Upper lobe of right lung (tissue), 1 donor: ENCODE measurements around the gene WFS1. TPM values are rescaled to one million over a fixed set of nuclear protein-coding genes. Genes with fewer than 3 reads are reported as not detected.

Experiments
- ATAC-seq: fragments of 200-7000 bp; cut with Tn5 transposase; one replicate; pipeline ENCODE4 v1.9.1; 2020; ENCODE audit warnings: mild to moderate bottlenecking, moderate library complexity
- DNase-seq: peaks from one replicate; pipeline ENCODE4 v3.0.0-alpha.2; 2020
- H3K27ac ChIP-seq: fragments of 200-600 bp; one replicate; pipeline ENCODE4 v1.8.0; 2022
- H3K27me3 ChIP-seq: fragments of 200-600 bp; one replicate; pipeline ENCODE4 v1.8.0; 2022; ENCODE audit warnings: mild to moderate bottlenecking
- H3K36me3 ChIP-seq: fragments of 200-600 bp; one replicate; pipeline ENCODE4 v1.8.0; 2022
- H3K4me1 ChIP-seq: fragments of 200-600 bp; one replicate; pipeline ENCODE4 v1.8.0; 2022
- H3K4me3 ChIP-seq: fragments of 200-600 bp; one replicate; pipeline ENCODE4 v1.8.0; 2022; ENCODE audit warnings: mild to moderate bottlenecking
- H3K9me3 ChIP-seq: fragments of 200-600 bp; one replicate; pipeline ENCODE4 v1.8.0; 2022
- intact Hi-C: fragments of 100-400 bp; cut with DNase I; formaldehyde crosslinking; loops from one replicate; pipeline ENCODE4 v1.11.0; 2022
- total RNA-seq: library from RNA; stranded (reverse); fragmentation: NEBNext Ultra II Directional; extraction: Animal tissue kit (Norgen Biotek cat#: 25700); gene quantifications from one replicate; pipeline ENCODE4 v1.2.1, GENCODE V29; 2021
- TF ChIP-seq, protein P1 (sequence below): fragments of 200-600 bp; IDR thresholded peaks from one replicate; pipeline ENCODE4 v1.8.0; 2022; ENCODE audit warnings: antibody characterized with exemption
- donor health status: DM: no; HTN: yes; CAD: no; lungs with severe emphysema.

WFS1 gene
- total RNA-seq, 1 donor from 2014 or later = 110 TPM

DNA sequence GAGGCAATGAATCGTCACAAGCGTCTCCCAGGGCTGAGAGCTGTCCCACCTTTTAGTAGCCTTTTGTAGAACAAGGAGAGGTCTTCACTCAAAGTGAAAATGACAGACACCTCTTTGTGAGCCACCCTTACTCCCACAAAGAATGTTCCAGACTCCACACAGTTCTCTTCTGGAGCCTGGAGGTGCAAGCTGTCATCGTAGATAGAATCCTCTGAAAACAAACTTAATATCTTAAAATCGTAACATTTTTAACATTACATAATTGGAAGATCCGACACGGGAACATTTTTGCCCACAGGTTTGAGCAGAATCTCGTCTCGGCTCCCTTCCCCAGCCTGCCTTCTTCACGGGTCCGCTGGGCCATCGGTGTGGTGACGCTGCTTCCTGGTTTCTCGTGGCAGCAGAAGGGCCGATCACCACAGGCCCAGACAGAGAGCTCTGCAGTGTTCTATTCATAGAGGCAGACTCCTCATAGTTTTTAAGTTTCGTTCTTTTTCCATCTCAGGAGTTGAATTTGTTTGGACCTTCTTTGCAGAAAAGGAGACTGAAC lies 27.7 kb downstream of the WFS1 start:
- no peaks in the 10 kb centered on the region for H3K9me3 ChIP-seq
- intact Hi-C loops = no loop called here
- peaks cover 48% of the 10 kb centered on the region for H3K36me3 ChIP-seq
- no peak overlapping the region for H3K4me3 ChIP-seq
- no peak overlapping the region for H3K27ac ChIP-seq
- no peaks in the 10 kb centered on the region for H3K4me1 ChIP-seq
- H3K27me3 ChIP-seq = no peaks in the 10 kb centered on the region
- no peak for ATAC-seq
- no peak for DNase-seq
- TF ChIP-seq, protein P1, sequence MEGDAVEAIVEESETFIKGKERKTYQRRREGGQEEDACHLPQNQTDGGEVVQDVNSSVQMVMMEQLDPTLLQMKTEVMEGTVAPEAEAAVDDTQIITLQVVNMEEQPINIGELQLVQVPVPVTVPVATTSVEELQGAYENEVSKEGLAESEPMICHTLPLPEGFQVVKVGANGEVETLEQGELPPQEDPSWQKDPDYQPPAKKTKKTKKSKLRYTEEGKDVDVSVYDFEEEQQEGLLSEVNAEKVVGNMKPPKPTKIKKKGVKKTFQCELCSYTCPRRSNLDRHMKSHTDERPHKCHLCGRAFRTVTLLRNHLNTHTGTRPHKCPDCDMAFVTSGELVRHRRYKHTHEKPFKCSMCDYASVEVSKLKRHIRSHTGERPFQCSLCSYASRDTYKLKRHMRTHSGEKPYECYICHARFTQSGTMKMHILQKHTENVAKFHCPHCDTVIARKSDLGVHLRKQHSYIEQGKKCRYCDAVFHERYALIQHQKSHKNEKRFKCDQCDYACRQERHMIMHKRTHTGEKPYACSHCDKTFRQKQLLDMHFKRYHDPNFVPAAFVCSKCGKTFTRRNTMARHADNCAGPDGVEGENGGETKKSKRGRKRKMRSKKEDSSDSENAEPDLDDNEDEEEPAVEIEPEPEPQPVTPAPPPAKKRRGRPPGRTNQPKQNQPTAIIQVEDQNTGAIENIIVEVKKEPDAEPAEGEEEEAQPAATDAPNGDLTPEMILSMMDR = no peak

DNA sequence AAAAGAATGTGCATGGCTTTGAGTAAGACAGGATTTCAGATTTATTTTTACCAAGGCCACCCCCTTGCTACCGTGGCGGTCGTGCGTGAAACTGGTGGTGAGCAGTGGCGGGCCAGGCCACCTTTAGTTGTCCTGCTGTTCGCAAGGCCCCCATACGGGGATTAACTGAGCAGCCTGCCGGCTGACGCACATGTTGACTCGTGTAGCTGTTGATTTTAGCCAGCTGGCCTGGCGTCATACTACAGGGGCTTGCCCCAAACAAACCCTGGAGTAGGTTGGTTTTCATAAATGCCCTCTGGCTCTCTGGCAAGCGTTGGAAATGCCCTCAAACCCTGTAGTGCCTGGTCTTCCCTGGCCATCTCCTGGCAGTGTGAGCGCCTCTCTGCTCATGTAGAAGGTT lies 28.4 kb downstream of the WFS1 start:
- DNase-seq (no peak), ATAC-seq (no peak)
- Histone ChIP-seq H3K4me1 (no peaks in the 10 kb centered on the region), H3K4me3 (no peak overlapping the region), H3K27me3 (no peaks in the 10 kb centered on the region), H3K27ac (no peak overlapping the region), H3K9me3 (no peaks in the 10 kb centered on the region), H3K36me3 (peaks cover 55% of the 10 kb centered on the region)
- intact Hi-C loops = no loop called here
- TF ChIP-seq, protein P1 = no peak

DNA sequence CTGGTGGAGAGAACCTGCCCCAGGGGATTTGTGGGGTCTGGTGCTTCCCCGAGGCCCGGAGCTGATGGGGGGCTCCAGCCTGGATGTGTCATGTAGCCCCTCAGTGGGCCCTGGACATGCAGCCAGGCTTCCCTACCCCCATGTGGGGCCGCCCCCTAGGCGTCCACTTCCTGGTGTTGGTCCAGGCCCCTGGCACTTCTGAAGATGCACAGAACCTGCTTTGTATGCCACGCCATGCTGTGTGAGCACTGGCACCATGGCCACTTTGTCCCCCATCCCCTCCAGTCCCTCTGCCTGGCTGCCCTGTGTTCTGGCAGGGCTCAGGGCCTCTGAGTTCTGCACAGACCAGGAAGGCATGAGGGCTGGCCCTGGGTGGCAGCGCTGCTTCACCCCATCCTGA lies 29.2 kb downstream of the WFS1 start:
- no peak for DNase-seq
- Histone ChIP-seq H3K27me3 (no peaks in the 10 kb centered on the region), H3K27ac (no peak overlapping the region), H3K4me1 (no peaks in the 10 kb centered on the region), H3K9me3 (no peaks in the 10 kb centered on the region), H3K4me3 (no peak overlapping the region), H3K36me3 (peaks cover 58% of the 10 kb centered on the region)
- TF ChIP-seq, protein P1 = no peak
- ATAC-seq = no peak
- intact Hi-C loops = no loop called here

DNA sequence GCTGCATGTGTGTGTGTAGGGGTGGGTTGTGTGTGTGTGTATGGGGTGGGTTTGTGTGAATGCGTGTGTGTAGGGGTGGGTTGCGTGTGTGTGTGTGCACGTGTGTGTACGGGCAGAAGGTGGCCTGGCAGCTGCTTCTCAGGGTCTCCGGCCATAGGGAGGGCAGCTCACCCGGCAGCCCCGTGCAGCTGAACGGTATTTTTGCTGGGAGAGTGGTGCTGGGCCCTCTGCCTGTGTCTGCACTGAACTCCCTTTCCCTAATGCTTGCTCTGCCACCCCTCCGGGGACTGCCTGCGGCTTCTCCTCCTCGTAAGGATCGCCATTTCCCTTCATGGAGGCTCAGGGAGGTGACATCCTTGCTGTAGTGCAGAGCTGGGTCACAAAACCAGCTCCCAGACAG lies 30.2 kb downstream of the WFS1 start:
- no peaks in the 10 kb centered on the region for H3K27me3 ChIP-seq
- H3K36me3 ChIP-seq = peaks cover 58% of the 10 kb centered on the region
- no peaks in the 10 kb centered on the region for H3K4me1 ChIP-seq
- ATAC-seq = no peak
- H3K27ac ChIP-seq = no peak overlapping the region
- intact Hi-C loops = no loop called here
- TF ChIP-seq, protein P1 = no peak
- no peaks in the 10 kb centered on the region for H3K9me3 ChIP-seq
- no peak for DNase-seq
- no peak overlapping the region for H3K4me3 ChIP-seq

DNA sequence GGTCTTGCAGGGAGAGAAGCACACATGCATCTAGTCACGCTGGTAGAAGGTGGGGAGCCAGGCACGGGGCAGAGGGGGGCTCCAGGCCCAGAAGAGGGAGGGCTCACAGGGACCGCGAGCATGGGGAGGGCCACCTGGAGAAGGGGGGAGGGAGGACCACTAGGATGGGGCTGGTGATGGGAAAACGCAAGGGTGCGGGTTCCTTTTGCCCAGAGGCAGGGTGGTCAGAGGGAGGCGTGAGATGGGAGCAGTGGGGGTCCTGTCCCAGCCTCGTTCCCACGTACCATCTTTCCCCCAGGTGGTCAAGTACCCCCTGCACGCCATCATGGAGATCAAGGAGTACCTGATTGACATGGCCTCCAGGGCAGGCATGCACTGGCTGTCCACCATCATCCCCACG lies 30.7 kb downstream of the WFS1 start:
- Histone ChIP-seq H3K36me3 (peaks cover 54% of the 10 kb centered on the region), H3K27ac (no peak overlapping the region), H3K27me3 (no peaks in the 10 kb centered on the region), H3K9me3 (no peaks in the 10 kb centered on the region), H3K4me3 (no peak overlapping the region), H3K4me1 (no peaks in the 10 kb centered on the region)
- TF ChIP-seq, protein P1 = no peak
- intact Hi-C loops = no loop called here
- ATAC-seq (no peak), DNase-seq (no peak)
